ENCODE measurements around the gene PGS1.

DNA sequence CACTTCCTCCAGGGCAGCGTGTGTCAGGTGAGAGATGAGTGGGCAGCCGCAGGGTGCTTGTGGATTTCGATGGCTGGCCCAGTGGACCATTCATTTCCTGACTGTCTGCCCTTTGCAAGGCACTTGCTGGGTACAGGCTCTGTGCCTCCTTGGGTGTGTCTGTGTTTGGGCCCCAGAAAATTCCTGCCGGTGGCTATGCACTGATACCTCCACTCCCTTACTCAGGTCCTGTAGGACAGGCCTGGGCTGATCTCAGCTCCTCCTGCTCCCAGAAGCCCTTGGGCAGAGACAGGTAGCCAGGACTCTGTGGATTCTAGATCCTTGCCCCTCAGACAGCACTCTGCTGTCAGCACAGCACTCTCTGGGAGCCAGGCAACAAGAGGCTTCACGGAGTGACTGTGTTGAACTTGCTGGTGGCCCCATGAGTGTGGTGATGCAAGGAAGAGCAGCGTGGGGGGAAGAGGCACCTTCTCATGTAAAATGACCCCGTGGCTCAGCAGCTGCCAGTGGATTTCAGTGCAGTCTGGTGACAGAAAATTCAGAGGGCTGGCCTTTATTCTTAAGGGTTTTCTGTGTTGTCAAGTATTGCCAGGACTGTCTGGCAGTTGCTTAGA is 29.0 kb downstream of the PGS1 start:
- TF ChIP-seq, protein P1, sequence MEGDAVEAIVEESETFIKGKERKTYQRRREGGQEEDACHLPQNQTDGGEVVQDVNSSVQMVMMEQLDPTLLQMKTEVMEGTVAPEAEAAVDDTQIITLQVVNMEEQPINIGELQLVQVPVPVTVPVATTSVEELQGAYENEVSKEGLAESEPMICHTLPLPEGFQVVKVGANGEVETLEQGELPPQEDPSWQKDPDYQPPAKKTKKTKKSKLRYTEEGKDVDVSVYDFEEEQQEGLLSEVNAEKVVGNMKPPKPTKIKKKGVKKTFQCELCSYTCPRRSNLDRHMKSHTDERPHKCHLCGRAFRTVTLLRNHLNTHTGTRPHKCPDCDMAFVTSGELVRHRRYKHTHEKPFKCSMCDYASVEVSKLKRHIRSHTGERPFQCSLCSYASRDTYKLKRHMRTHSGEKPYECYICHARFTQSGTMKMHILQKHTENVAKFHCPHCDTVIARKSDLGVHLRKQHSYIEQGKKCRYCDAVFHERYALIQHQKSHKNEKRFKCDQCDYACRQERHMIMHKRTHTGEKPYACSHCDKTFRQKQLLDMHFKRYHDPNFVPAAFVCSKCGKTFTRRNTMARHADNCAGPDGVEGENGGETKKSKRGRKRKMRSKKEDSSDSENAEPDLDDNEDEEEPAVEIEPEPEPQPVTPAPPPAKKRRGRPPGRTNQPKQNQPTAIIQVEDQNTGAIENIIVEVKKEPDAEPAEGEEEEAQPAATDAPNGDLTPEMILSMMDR (IDR thresholded peaks at IDR 0.05; ENCODE audit: insufficient read depth, low read length, poor library complexity, severe bottlenecking) = no peak
- no peak for TF ChIP-seq EZH2phosphoT487 (conservative IDR thresholded peaks at IDR 0.05; ENCODE audit: low read length)
